IMR-90 (cell line): ENCODE results near the gene CNNM2. TPM values are rescaled to one million over a fixed set of nuclear protein-coding genes. Genes with fewer than 3 reads are reported as not detected.

ENCODE experiments used
- ATAC-seq: fragments of 200-7000 bp; cut with Tn5 transposase; 2 replicates; pipeline ENCODE4 v1.9.1; 2020; ENCODE audit warnings: low read depth, mild to moderate bottlenecking, moderate library complexity
- BruUV-seq: library from RNA; stranded (reverse); fragments of 400-500 nt; replicated peaks from 2 replicates; lab custom pipeline; 2021; lab: Mats Ljungman, UMichigan
- CTCF ChIA-PET: fragments of 300-600 bp; formaldehyde crosslinking; extraction: SDS; loops from one replicate; lab custom pipeline; 2021; ENCODE audit warnings: antibody characterized with exemption; lab: Yijun Ruan, JAX
- POLR2A ChIA-PET: fragments of 300-600 bp; sonication (Branson Sonifier 250); formaldehyde crosslinking; loops from one replicate; lab custom pipeline; 2022; ENCODE audit warnings: antibody characterized with exemption; ENCODE audit not compliant: unreplicated experiment; lab: Charles Lee
- DNase-seq: peaks from one replicate; pipeline ENCODE4 v3.0.0; 2013
- H2AFZ ChIP-seq: replicated peaks from 2 replicates; pipeline ENCODE3; 2013; ENCODE audit warnings: low read length, mild to moderate bottlenecking; ENCODE audit not compliant: poor library complexity
- H2AK5ac ChIP-seq: 2 replicates; pipeline ENCODE4 v1.6.1; 2013; ENCODE audit warnings: low read depth, low read length, inconsistent platforms
- H2AK9ac ChIP-seq: replicated peaks from 2 replicates; pipeline ENCODE3; 2013; ENCODE audit warnings: mild to moderate bottlenecking, low read depth, low read length, moderate library complexity; ENCODE audit not compliant: poor library complexity
- H2BK120ac ChIP-seq: 2 replicates; pipeline ENCODE4 v1.6.1; 2013; ENCODE audit warnings: low read depth, low read length, inconsistent platforms
- H2BK15ac ChIP-seq: 3 replicates; pipeline ENCODE4 v1.6.1; 2013; ENCODE audit warnings: low read depth, low read length, inconsistent platforms
- H2BK20ac ChIP-seq: 2 replicates; pipeline ENCODE4 v1.6.1; 2013; ENCODE audit warnings: low read depth, mild to moderate bottlenecking, inconsistent platforms, low read length, moderate library complexity
- H2BK5ac ChIP-seq: 2 replicates; pipeline ENCODE4 v1.6.1; 2013; ENCODE audit warnings: mild to moderate bottlenecking, low read depth, low read length, inconsistent platforms; ENCODE audit not compliant: poor library complexity, severe bottlenecking
- H3K14ac ChIP-seq: replicated peaks from 2 replicates; pipeline ENCODE4 v1.6.1; 2013; ENCODE audit warnings: low read depth, low read length, inconsistent platforms
- H3K18ac ChIP-seq: 2 replicates; pipeline ENCODE4 v1.6.1; 2013; ENCODE audit warnings: low read depth, low read length, control low read depth
- H3K23ac ChIP-seq: 2 replicates; pipeline ENCODE4 v1.6.1; 2013; ENCODE audit warnings: low read depth, low read length, inconsistent platforms
- H3K27ac ChIP-seq: 2 replicates; pipeline ENCODE4 v1.5.1; 2013; ENCODE audit warnings: mild to moderate bottlenecking, control low read depth, low read length; ENCODE audit not compliant: insufficient read depth
- H3K27me3 ChIP-seq: 2 replicates; pipeline ENCODE4 v1.6.1; 2013; ENCODE audit warnings: low read length; ENCODE audit not compliant: control insufficient read depth, insufficient read depth
- H3K36me3 ChIP-seq: 2 replicates; pipeline ENCODE4 v1.6.1; 2013; ENCODE audit warnings: low read length, mixed read lengths; ENCODE audit not compliant: control insufficient read depth, insufficient read depth
- H3K4ac ChIP-seq: 2 replicates; pipeline ENCODE4 v1.6.1; 2013; ENCODE audit warnings: low read depth, low read length, inconsistent platforms
- H3K4me1 ChIP-seq: 2 replicates; pipeline ENCODE4 v1.6.1; 2013; ENCODE audit warnings: low read length, mixed read lengths; ENCODE audit not compliant: control insufficient read depth, insufficient read depth
- H3K4me2 ChIP-seq: 2 replicates; pipeline ENCODE4 v1.6.1; 2013; ENCODE audit warnings: low read depth, mild to moderate bottlenecking, control low read depth, low read length, moderate library complexity
- H3K4me3 ChIP-seq: 2 replicates; pipeline ENCODE4 v1.5.1; 2013; ENCODE audit warnings: low read depth, mild to moderate bottlenecking, control low read depth, low read length, moderate library complexity; ENCODE audit not compliant: insufficient read depth
- H3K56ac ChIP-seq: 2 replicates; pipeline ENCODE4 v1.6.1; 2013; ENCODE audit warnings: low read length, inconsistent platforms; ENCODE audit not compliant: insufficient read depth; ENCODE audit errors: extremely low read depth
- H3K79me1 ChIP-seq, 2 experiments: 2 replicates each; pipeline ENCODE4 v1.6.1; 2013; ENCODE audit warnings: low read length in 2 of 2, inconsistent platforms in 1 of 2, low read depth in 1 of 2
- H3K9ac ChIP-seq: 2 replicates; pipeline ENCODE4 v1.6.1; 2013; ENCODE audit warnings: low read depth, low read length, control low read depth
- H3K9me1 ChIP-seq: 2 replicates; pipeline ENCODE4 v1.6.1; 2013; ENCODE audit warnings: low read length, inconsistent platforms; ENCODE audit not compliant: insufficient read depth
- H3K9me3 ChIP-seq: 2 replicates; pipeline ENCODE4 v1.6.1; 2013; ENCODE audit warnings: low read length; ENCODE audit not compliant: control insufficient read depth, insufficient read depth
- H4K20me1 ChIP-seq: 2 replicates; pipeline ENCODE4 v1.6.1; 2013; ENCODE audit warnings: low read length, inconsistent platforms; ENCODE audit not compliant: insufficient read depth
- H4K5ac ChIP-seq: 2 replicates; pipeline ENCODE4 v1.6.1; 2013; ENCODE audit warnings: mild to moderate bottlenecking, low read depth, low read length, control low read depth
- H4K8ac ChIP-seq, 2 experiments: 2 replicates each; pipeline ENCODE4 v1.6.1; 2013; ENCODE audit warnings: low read depth in 2 of 2, low read length in 2 of 2, control low read depth in 1 of 2, inconsistent platforms in 1 of 2
- H4K91ac ChIP-seq: 2 replicates; pipeline ENCODE4 v1.6.1; 2013; ENCODE audit warnings: low read depth, low read length, inconsistent platforms; ENCODE audit not compliant: insufficient read depth
- BHLHE40 ChIP-seq: fragments of 150-350 bp; IDR thresholded peaks from 2 replicates; pipeline ENCODE4 v1.6.1; 2016; ENCODE audit warnings: mild to moderate bottlenecking, low read depth, low read length
- CEBPB ChIP-seq: IDR thresholded peaks from 2 replicates; pipeline ENCODE4 v1.6.1; 2012; ENCODE audit warnings: low read depth, low read length, improper control_type of control experiment
- CHD1 ChIP-seq: IDR thresholded peaks from 2 replicates; pipeline ENCODE4 v1.6.1; 2012; ENCODE audit warnings: low read depth, low read length, improper control_type of control experiment
- CTCF ChIP-seq: conservative IDR thresholded peaks from 2 replicates; pipeline ENCODE4 v1.5.1; 2012; ENCODE audit warnings: mild to moderate bottlenecking, low read depth, low read length, improper control_type of control experiment
- FOS ChIP-seq: fragments of 150-350 bp; IDR thresholded peaks from 2 replicates; pipeline ENCODE4 v1.6.1; 2016; ENCODE audit warnings: low read depth, low read length
- MAFK ChIP-seq: IDR thresholded peaks from 2 replicates; pipeline ENCODE4 v1.6.1; 2012; ENCODE audit warnings: low read depth, low read length, improper control_type of control experiment
- MAZ ChIP-seq: IDR thresholded peaks from 2 replicates; pipeline ENCODE4 v1.6.1; 2012; ENCODE audit warnings: low read depth, mild to moderate bottlenecking, low read length, improper control_type of control experiment, moderate library complexity, borderline replicate concordance
- MXI1 ChIP-seq: IDR thresholded peaks from 2 replicates; pipeline ENCODE4 v1.6.1; 2012; ENCODE audit warnings: low read depth, mild to moderate bottlenecking, low read length, moderate library complexity, borderline replicate concordance
- NFE2L2 ChIP-seq: fragments of 150-350 bp; IDR thresholded peaks from 2 replicates; pipeline ENCODE4 v1.6.1; 2016; ENCODE audit warnings: low read depth, mild to moderate bottlenecking, low read length
- POLR2A ChIP-seq: IDR thresholded peaks from 2 replicates; pipeline ENCODE4 v1.6.1; 2012; ENCODE audit warnings: mild to moderate bottlenecking, low read depth, low read length
- RAD21 ChIP-seq: IDR thresholded peaks from 2 replicates; pipeline ENCODE4 v1.6.1; 2012; ENCODE audit warnings: low read length, improper control_type of control experiment
- RCOR1 ChIP-seq: IDR thresholded peaks from 2 replicates; pipeline ENCODE4 v1.6.1; 2012; ENCODE audit warnings: mild to moderate bottlenecking, low read length, improper control_type of control experiment; ENCODE audit not compliant: insufficient replicate concordance
- RFX5 ChIP-seq: IDR thresholded peaks from 2 replicates; pipeline ENCODE4 v1.8.0; 2012; ENCODE audit warnings: low read depth, mild to moderate bottlenecking, low read length, moderate library complexity
- SMC3 ChIP-seq: fragments of 150-350 bp; IDR thresholded peaks from 2 replicates; pipeline ENCODE4 v1.6.1; 2016; ENCODE audit warnings: low read depth, mild to moderate bottlenecking, antibody characterized with exemption, low read length, moderate library complexity
- dilution Hi-C: fragments of 300-500 bp; cut with HindIII; formaldehyde crosslinking; loops from one replicate; pipeline ENCODE4 v1.14.3; 2018; ENCODE audit warnings: low sequenced_read_pairs; ENCODE audit not compliant: unreplicated experiment
- in situ Hi-C: fragments of 300-500 bp; cut with MboI; formaldehyde crosslinking; loops from 3 replicates; pipeline ENCODE4 v1.14.3; 2019; ENCODE audit warnings: low sequenced_read_pairs, inconsistent platforms, mixed read lengths
- intact Hi-C: fragments of 100-400 bp; cut with micrococcal nuclease; formaldehyde crosslinking; loops from 2 replicates; pipeline ENCODE4 v1.10.0; 2022
- polyA plus RNA-seq, 3 experiments: library from polyadenylated mRNA; depleted of rRNA; stranded (reverse); fragments of >200 nt; gene quantifications; 2 replicates each; pipeline ENCODE4 v1.2.3, GENCODE V29; 2012; ENCODE audit warnings: low replicate concordance in 1 of 3
- total RNA-seq: library from RNA; depleted of rRNA; stranded (reverse); fragments of >200 nt; gene quantifications from 2 replicates; pipeline ENCODE4 v1.2.3, GENCODE V29; 2012
- TF ChIP-seq, protein P1 (sequence below): fragments of 150-350 bp; IDR thresholded peaks from 2 replicates; pipeline ENCODE4 v1.6.1; 2016; ENCODE audit warnings: low read depth, mild to moderate bottlenecking, low read length, moderate library complexity, borderline replicate concordance
- TF ChIP-seq, protein P2 (sequence below): fragments of 150-350 bp; IDR thresholded peaks from 2 replicates; pipeline ENCODE4 v1.6.1; 2017; ENCODE audit warnings: mild to moderate bottlenecking, antibody characterized with exemption, low read length, low read depth

CNNM2 gene
- total and polyA plus RNA-seq, 2 of the 4 experiments (the other 2 are of a cell fraction) = 4.7 to 5.6 TPM

DNA sequence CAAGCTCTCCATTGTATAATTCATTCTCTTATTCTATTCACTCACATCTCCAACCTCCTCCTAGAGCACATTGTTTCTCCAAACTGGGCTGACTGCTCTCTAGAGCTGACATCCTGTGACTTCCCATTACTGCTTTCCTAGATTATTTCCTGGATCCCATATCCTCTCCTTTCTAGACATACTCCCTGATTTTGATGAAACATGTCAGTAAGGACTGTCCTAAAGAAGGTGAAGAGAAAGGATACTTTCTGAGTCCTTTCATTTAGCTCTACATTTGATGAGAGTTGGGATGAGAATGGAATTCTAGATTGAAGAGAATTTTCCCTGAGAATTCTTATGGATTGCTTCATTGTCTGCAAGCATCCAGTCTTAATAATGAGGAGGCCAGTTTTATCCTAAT is 78.8 kb downstream of the CNNM2 start:
- no peak for TF ChIP-seq NFE2L2
- no peak for TF ChIP-seq MXI1
- no peak for TF ChIP-seq CTCF
- TF ChIP-seq MAZ = no peak
- TF ChIP-seq RCOR1 = no peak
- TF ChIP-seq SMC3 = no peak
- no peak for TF ChIP-seq POLR2A
- TF ChIP-seq RFX5 = no peak
- no peak for TF ChIP-seq RAD21
- TF ChIP-seq, protein P1, sequence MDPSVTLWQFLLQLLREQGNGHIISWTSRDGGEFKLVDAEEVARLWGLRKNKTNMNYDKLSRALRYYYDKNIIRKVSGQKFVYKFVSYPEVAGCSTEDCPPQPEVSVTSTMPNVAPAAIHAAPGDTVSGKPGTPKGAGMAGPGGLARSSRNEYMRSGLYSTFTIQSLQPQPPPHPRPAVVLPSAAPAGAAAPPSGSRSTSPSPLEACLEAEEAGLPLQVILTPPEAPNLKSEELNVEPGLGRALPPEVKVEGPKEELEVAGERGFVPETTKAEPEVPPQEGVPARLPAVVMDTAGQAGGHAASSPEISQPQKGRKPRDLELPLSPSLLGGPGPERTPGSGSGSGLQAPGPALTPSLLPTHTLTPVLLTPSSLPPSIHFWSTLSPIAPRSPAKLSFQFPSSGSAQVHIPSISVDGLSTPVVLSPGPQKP = no peak
- TF ChIP-seq FOS = no peak
- TF ChIP-seq CHD1 = no peak
- TF ChIP-seq BHLHE40 = no peak
- TF ChIP-seq CEBPB = no peak
- TF ChIP-seq, protein P2, sequence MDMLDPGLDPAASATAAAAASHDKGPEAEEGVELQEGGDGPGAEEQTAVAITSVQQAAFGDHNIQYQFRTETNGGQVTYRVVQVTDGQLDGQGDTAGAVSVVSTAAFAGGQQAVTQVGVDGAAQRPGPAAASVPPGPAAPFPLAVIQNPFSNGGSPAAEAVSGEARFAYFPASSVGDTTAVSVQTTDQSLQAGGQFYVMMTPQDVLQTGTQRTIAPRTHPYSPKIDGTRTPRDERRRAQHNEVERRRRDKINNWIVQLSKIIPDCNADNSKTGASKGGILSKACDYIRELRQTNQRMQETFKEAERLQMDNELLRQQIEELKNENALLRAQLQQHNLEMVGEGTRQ = no peak
- no peak for TF ChIP-seq MAFK
- Histone ChIP-seq H4K5ac (no peak overlapping the region; the same call in 1 of the 2 replicates), H3K18ac (peak overlapping the region; percentile 47; the same call in 1 of the 2 replicates), H3K79me1 (peaks cover 3 to 51% of the 10 kb centered on the region in 2 experiments), H2BK15ac (no peak overlapping the region), H3K27ac (no peak overlapping the region), H4K20me1 (no peaks in the 10 kb centered on the region), H3K4me2 (peak overlapping the region; percentile 47; the same call in 1 of the 2 replicates), H2AFZ (no peak overlapping the region), H2BK20ac (no peak overlapping the region), H3K4ac (no peak overlapping the region), H3K56ac (no peak overlapping the region), H3K27me3 (no peaks in the 10 kb centered on the region), H2BK120ac (no peak overlapping the region), H2BK5ac (peak overlapping the region; percentile 15), H2AK5ac (no peak overlapping the region), H4K8ac (no peak overlapping the region), H3K14ac (0 out of 2 replicates have a peak overlapping the region, but pooled peaks have one; percentile 21), H3K9me3 (no peaks in the 10 kb centered on the region), H2AK9ac (no peak overlapping the region), H3K9ac (no peak overlapping the region), H3K4me1 (peaks cover 6% of the 10 kb centered on the region), H3K23ac (no peak overlapping the region), H4K91ac (no peak overlapping the region), H3K9me1 (peaks cover 6% of the 10 kb centered on the region), H3K4me3 (no peak overlapping the region), H3K36me3 (no peaks in the 10 kb centered on the region)
- intact Hi-C loops (loop anchor here (10.0 kb wide), 1 partner anchor 48 kb away; no protein-coding TSS in a partner anchor), in situ Hi-C loops (no loop called here), dilution Hi-C loops (no loop called here)
- DNase-seq (no peak), ATAC-seq (no peak)
- ChIA-PET POLR2A (interaction anchor here (0.6 kb wide), 1 partner anchor 982 kb away, joined by 4 read pairs; no protein-coding TSS in a partner anchor), CTCF (interaction anchor here (1.7 kb wide), 1 partner anchor 8 kb away, joined by 6 read pairs; no protein-coding TSS in a partner anchor)
- BruUV-seq = no TSS peak
